GM21390 (cell line): ENCODE measurements around the gene FANCF.
"Not testable (repeated sequence)": the region's sequence is repeated elsewhere in the genome, so short reads cannot be mapped to it uniquely, and the experiment has no call there.

Experiments
- ATAC-seq: cut with Tn5 transposase; IDR thresholded peaks from one replicate; pipeline ENCODE4 v1.9.1; 2021; ENCODE audit not compliant: unreplicated experiment

The FANCF gene

DNA sequence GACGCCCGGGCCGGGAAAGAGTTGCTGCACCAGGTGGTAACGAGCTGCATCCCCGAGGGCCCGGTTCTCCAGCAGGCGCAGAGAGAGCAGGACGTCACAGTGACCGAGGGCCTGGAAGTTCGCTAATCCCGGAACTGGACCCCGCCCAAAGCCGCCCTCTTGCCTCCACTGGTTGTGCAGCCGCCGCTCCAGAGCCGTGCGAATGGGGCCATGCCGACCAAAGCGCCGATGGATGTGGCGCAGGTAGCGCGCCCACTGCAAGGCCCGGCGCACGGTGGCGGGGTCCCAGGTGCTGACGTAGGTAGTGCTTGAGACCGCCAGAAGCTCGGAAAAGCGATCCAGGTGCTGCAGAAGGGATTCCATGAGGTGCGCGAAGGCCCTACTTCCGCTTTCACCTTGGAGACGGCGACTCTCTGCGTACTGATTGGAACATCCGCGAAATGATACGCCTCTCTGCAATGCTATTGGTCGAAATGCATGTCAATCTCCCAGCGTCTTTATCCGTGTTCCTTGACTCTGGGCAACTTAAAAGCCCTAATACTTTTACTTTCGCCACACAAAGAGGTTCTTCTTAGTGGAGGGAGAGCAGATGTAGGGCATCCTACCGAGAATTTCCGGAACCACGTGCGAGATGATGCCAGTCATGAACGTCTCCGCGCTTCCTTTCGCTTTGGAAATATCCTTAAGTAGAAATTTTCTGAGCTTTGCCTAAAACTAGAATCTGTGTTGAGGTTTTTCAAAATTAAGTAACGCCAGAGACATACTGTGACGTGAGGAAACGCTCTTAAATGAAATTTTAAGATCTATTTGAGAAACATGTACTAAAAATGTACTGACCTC is at the start of gene FANCF:
Gene FANCF, minus strand, starts transcription at position 376 of the 840 bp plus-strand sequence. Its CDS starts 13 bp downstream, at position 363.
- peak; percentile 97 for ATAC-seq

- ATAC-seq: no peak
Observed at GRCh38 chr11:22674470-22675439, 49.1 kb upstream of the FANCF start.

- ATAC-seq: no peak
Observed at GRCh38 chr11:22671751-22672150, 46.1 kb upstream of the FANCF start.

- ATAC-seq: peak; percentile 37
Observed at GRCh38 chr11:22670830-22671229, 45.2 kb upstream of the FANCF start.

DNA sequence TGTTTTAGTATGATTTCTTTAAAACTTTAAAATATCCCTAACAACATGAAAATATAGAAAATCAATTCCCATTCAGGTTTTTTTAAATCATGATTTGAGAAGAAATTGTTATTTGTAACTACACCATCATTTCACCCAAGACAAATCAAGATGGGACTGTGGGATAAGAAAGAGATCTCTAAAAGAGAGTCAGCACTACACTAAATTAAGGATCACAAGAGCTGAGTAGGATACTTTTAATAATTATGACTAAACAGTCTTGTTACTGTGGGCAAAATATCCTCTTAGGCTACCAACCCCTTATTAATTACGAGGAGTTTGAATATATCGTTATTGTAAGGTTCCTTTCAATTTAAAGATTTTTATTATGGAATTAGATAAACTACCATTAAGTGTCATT is 43.7 kb upstream of the FANCF start:
- no peak for ATAC-seq

GRCh38 chr11:22668005-22668796 is 42.6 kb upstream of the FANCF start:
- ATAC-seq: peak; percentile 40

GRCh38 chr11:22666688-22667439 is 41.2 kb upstream of the FANCF start:
- ATAC-seq: peak; percentile 49

DNA sequence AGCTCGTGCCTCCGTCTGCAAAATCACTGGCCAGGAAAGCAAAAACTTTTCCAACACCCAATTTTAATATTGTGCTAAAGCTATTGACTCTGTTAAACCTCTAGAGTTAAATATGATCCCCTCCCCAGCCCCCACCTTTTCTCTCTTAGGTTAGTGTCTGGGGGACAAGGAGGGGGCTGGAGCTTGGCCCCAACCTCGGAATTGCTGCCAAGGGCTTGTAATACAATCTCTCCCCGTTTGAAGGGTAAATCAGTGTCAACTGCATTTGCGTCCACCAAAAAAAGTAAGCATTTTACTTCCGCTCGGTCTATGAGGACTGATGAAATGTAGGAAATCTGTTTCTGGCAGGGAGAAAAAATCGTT is 40.7 kb upstream of the FANCF start, which contains the start of gene GAS2:
Gene GAS2, plus strand, starts transcription at position 287 of the 363 bp plus-strand sequence. CDS start 8,259 bp downstream, outside the sequence.
- ATAC-seq: peak; percentile 4

- ATAC-seq: no peak
Observed at GRCh38 chr11:22659783-22660182, 34.2 kb upstream of the FANCF start.

GRCh38 chr11:22657101-22657694 is 31.6 kb upstream of the FANCF start:
- ATAC-seq: peak; percentile 93

- no peak for ATAC-seq
Observed at GRCh38 chr11:22656130-22656529, 30.5 kb upstream of the FANCF start.

GRCh38 chr11:22652346-22652745 is 26.7 kb upstream of the FANCF start:
- ATAC-seq: not testable (repeated sequence)

- no peak for ATAC-seq
Observed at GRCh38 chr11:22641559-22641958, 15.9 kb upstream of the FANCF start.

DNA sequence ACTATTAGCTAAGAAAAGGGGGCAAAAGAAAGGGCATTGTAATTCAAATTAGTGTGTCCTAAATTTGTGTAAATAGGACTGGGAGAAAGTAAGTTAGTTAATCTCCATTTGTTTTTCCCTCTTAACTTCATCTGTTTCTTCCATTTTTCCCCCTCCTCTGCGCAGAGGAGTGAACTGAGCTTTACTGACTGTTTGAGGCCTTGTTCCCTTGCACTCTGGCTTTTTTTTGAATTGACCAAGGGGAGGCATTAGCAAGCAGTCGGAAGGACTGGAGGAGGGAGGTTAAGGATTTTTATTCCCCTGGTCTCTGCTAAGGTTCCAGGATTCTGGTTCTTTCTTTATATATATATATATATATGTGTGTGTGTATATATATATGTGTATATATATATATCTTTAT is 15.2 kb upstream of the FANCF start:
- no peak for ATAC-seq

DNA sequence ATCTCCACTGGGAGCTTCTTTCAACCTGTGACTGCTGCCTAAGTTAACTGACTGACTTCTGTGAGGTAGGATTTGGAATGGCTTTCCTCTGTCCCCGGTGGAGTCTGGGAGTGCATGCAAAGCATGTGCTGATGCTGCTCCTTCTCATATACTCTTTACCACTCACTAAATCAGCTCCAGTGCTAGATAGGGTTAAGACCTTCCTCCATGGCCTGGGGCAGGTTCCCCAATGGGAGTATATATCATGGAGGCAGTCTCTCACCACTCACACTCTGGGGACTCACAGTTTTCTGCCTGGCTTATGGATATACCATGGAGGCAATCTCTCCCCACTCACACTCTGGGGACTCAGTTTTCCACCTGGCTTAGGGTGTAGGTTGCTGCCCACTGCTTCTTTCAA is 10.1 kb upstream of the FANCF start:
- ATAC-seq: no peak

DNA sequence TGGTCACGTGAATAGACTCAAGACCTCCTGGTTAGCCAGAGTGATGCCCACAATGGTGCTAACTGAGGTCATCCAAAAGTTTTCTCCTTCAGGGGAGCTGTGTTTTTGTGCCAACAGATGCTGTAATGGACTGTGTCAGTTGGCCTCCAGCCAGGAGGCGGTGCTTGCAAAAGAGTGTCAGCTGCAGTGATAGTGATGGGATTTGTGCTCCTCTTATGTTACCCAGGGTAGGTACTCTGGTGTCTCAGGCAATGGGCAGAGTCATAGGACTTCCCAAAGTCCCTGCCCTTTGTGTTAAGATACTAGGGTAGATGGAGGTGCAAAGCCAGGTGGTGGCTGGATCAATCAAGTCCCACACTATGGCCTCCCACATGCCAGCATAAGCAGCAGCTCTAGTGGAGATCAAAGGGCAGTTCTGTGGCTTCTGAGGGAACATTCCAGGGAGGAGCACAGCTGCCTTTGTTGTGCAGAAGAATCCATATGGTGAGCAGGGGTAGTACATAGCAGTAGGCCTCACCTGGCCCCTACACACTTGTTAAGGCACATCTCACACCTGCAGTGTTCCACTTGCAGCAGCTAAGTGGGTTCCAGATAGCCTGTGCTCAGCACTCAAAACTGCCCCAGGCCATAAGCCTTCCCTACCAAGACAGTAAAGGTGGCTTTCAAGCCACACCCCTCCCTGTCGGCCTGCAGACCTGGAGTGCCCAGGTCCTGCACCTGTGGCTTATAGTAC is 9.4 kb upstream of the FANCF start:
- ATAC-seq: no peak

DNA sequence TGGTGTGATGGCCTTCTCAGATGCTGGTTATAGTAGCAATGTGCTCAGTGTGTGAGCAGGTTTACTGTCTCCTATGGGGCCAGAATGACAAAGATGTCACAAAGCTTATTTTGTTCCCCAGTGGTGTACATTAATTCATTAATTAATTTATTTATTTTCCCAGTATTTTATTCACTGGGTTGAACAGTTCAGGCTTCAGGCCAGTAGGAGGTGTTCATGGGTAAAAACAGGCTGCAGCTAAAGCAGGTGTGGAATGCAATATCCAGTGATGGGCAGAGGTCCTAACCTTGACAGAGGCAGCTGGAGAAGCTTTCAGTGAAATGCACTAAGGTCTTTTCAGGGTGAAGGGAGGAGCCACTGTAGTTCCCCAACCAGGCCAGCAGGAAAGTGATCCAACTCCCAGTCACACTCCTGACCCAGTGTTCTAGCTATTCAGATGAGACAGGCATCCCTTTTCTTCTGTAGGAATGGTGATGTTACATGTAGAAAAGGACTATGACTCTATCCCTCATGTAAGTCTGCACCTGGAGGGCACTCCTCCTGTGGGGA is 7.8 kb upstream of the FANCF start:
- no peak for ATAC-seq

DNA sequence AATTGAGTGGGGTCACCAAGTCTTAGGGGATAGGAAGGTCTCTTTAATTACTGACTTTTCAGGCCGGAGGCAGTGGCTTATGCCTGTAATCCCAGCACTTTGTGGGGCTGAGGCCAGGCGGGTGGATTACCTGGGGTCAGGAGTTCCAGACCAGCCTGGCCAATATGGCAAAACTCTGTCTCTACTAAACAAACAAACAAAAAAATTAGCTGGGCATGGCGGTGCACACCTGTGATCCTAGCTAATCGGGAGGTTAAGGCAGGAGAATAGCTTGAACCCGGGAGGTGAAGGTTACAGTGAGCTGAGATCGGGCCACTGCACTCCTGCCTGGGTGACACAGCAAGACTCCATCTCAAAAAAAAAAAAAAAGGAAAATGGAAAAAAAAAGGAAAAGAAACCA is 1.8 kb upstream of the FANCF start:
- no peak for ATAC-seq
